AG09309 (cell line): ENCODE data around the gene VIPR2.

Experiments used
- DNase-seq: peaks from one replicate; pipeline ENCODE4 v3.0.0-alpha.2; 2010; ENCODE audit warnings: low read depth
- H3K4me3 ChIP-seq: 2 replicates; pipeline ENCODE4 v1.5.1; 2011; ENCODE audit warnings: mild to moderate bottlenecking, low read depth, low read length, moderate library complexity; ENCODE audit not compliant: control insufficient read depth
- CTCF ChIP-seq: IDR thresholded peaks from 2 replicates; pipeline ENCODE4 v1.5.1; 2011; ENCODE audit warnings: mild to moderate bottlenecking, low read depth, low read length, inconsistent platforms; ENCODE audit not compliant: insufficient read depth, control insufficient read depth; ENCODE audit errors: missing control alignments

Gene VIPR2

GRCh38 chr7:159099711-159100231 is 44.9 kb downstream of the VIPR2 start:
- no peak overlapping the region for H3K4me3 ChIP-seq
- no peak for DNase-seq
- TF ChIP-seq CTCF: no peak

DNA sequence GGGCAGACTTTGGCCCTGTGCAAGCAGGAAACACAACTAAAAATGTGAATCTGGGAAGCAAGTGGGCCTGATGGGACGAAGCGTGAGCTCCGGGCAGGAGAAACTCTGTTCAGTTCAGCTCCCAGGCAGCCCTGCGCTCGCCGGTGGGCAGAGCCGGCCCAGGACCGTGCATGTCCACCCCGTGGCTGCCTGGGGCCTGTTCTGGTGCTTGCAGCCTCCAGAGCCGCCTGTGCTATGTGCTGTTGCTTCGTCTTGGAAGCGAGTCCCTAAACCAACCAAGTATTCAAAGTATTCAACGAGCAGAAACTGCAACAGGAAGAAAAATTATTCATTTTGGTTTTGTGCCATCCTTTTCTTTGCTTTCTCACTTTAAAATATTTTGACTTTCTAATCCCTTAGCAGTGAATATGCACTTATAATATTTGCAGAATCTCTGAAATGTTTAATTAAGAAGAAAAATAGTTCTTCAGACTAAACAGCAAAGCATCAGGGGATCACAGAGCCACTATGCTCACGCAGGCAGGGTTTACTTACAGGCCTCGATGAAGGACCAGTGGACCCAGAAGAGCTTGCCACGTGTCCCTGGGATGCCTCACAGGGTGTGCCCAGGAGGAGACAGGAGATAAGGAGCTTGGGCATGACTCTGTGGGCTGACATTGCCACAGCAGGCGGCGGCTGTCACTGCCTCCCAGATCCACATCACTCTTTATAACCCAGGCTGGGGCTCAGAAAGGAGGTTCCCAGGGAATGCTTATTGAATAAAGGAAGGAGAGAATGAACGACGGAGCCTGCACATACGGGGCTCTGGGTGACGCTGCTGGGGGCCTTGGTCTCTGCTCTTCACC is 45.6 kb downstream of the VIPR2 start:
- DNase-seq: no peak
- no peak for TF ChIP-seq CTCF
- no peak overlapping the region for H3K4me3 ChIP-seq

DNA sequence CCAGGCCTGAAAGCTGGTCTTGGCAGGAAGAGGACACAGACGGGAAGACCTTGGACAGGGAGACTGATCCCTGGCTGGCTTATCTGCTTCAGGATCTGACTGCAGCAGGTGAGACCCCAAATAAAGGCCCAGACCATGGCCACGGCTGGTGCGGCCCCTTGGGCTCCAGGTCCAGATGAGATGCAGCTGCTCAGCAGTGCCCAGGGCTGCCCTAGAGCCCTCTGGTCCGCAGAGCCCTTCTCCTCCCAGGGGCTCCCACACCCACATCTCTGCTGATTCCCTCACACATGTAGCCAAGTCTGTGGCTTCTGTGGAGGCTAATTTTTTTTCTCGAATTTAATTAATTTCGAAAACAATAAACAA is 46.3 kb downstream of the VIPR2 start:
- no peak for TF ChIP-seq CTCF
- H3K4me3 ChIP-seq: no peak overlapping the region
- DNase-seq: no peak

- no peak for TF ChIP-seq CTCF
- H3K4me3 ChIP-seq: no peak overlapping the region
- DNase-seq: no peak
Measured at GRCh38 chr7:159097661-159098423, 46.8 kb downstream of the VIPR2 start.

GRCh38 chr7:159096736-159097581 is 47.7 kb downstream of the VIPR2 start:
- no peak overlapping the region for H3K4me3 ChIP-seq
- no peak for TF ChIP-seq CTCF
- no peak for DNase-seq

DNA sequence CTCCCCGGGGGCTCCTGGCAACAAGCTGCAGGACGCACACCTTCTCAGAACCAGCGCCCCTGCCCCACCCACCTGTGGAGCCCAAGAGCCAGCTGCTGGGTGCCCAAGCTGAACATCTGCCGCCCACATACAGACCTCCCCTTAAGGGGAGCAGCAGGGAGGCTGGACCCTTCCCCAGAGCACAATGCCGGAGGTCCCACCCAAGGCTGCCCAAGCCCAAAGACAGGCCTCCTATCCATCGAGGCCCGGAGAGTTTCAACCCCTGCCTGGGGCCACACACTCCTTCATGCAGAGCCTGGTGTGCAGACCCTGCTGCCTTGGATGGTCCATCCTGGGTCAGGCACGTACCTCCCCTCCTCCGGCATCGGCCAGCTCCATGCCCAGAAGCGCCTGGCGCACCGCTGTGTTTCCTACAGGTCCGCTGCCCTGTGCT is 48.7 kb downstream of the VIPR2 start:
- no peak overlapping the region for H3K4me3 ChIP-seq
- no peak for TF ChIP-seq CTCF

More for the DNA sequence above, 48.7 kb downstream of the VIPR2 start:
- no peak for DNase-seq
